Neural cell (in vitro differentiated cells): Measurements from ENCODE around the gene HES4. TPM values are rescaled to one million over a fixed set of nuclear protein-coding genes. Genes with fewer than 3 reads are reported as not detected.

Experiments used
- H2AFZ ChIP-seq: fragments of 200-600, 300-800 bp; sonication (generic), shearing (Covaris generic); 2 replicates; pipeline ENCODE4 v1.6.0; 2014; ENCODE audit warnings: low read depth, mild to moderate bottlenecking, antibody characterized with exemption, low read length, moderate library complexity
- H3F3A ChIP-seq: fragments of 200-600 bp; shearing (Covaris generic); 2 replicates; pipeline ENCODE4 v1.6.1; 2016; ENCODE audit warnings: mild to moderate bottlenecking, moderate library complexity, mixed read lengths, antibody characterized with exemption, low read length; ENCODE audit not compliant: insufficient read depth, poor library complexity, severe bottlenecking
- H3K27ac ChIP-seq: fragments of 200-600, 300-800 bp; sonication (generic), shearing (Covaris generic); 2 replicates; pipeline ENCODE4 v1.5.1; 2014; ENCODE audit warnings: mild to moderate bottlenecking, low read length, moderate library complexity
- H3K27me3 ChIP-seq: fragments of 300-800, 200-600 bp; sonication (generic), shearing (Covaris generic); 2 replicates; pipeline ENCODE4 v1.6.0; 2014; ENCODE audit warnings: mild to moderate bottlenecking, low read depth, low read length, moderate library complexity; ENCODE audit not compliant: insufficient read depth
- H3K36me3 ChIP-seq: fragments of 300-800, 200-600 bp; sonication (generic), shearing (Covaris generic); 2 replicates; pipeline ENCODE4 v1.5.1; 2014; ENCODE audit warnings: mild to moderate bottlenecking, antibody characterized with exemption, low read length, moderate library complexity; ENCODE audit not compliant: insufficient read depth
- H3K4me2 ChIP-seq: fragments of 300-800, 200-600 bp; sonication (generic), shearing (Covaris generic); 2 replicates; pipeline ENCODE4 v1.6.0; 2014; ENCODE audit warnings: mild to moderate bottlenecking, low read length
- H3K4me3 ChIP-seq: fragments of 300-800, 200-600 bp; sonication (generic), shearing (Covaris generic); 2 replicates; pipeline ENCODE4 v1.5.1; 2014; ENCODE audit warnings: mild to moderate bottlenecking, low read length, moderate library complexity
- H3K79me2 ChIP-seq: fragments of 200-600 bp; shearing (Covaris generic); replicated peaks from 2 replicates; pipeline ENCODE4 v1.6.0; 2014; ENCODE audit warnings: mild to moderate bottlenecking, low read length, moderate library complexity; ENCODE audit not compliant: insufficient read depth
- H3K9ac ChIP-seq: fragments of 300-800, 200-600 bp; sonication (generic), shearing (Covaris generic); 2 replicates; pipeline ENCODE4 v1.6.1; 2016; ENCODE audit warnings: mild to moderate bottlenecking, low read length, mixed read lengths
- H3K9me2 ChIP-seq: fragments of 200-600 bp; shearing (Covaris generic); 2 replicates; pipeline ENCODE4 v1.6.1; 2016; ENCODE audit warnings: mild to moderate bottlenecking, low read length, mixed read lengths; ENCODE audit not compliant: insufficient read depth
- H3K9me3 ChIP-seq: fragments of 200-600, 300-800 bp; sonication (generic), shearing (Covaris generic); 2 replicates; pipeline ENCODE4 v1.6.1; 2016; ENCODE audit warnings: mild to moderate bottlenecking, mixed run types, low read length, moderate library complexity, mixed read lengths
- H4K20me1 ChIP-seq: fragments of 200-600 bp; shearing (Covaris generic); 2 replicates; pipeline ENCODE4 v1.6.1; 2016; ENCODE audit warnings: mild to moderate bottlenecking, mixed run types; ENCODE audit not compliant: insufficient read depth
- EP300 ChIP-seq: fragments of 450-650 bp; conservative IDR thresholded peaks from 2 replicates; pipeline ENCODE4 v1.6.1; 2014; ENCODE audit warnings: antibody characterized with exemption, mild to moderate bottlenecking, moderate library complexity; ENCODE audit not compliant: poor library complexity, severe bottlenecking
- EZH2 ChIP-seq: fragments of 200-600, 300-800 bp; shearing (Covaris generic), sonication (generic); IDR thresholded peaks from 2 replicates; pipeline ENCODE4 v1.6.1; 2014; ENCODE audit warnings: antibody characterized with exemption, low read length, borderline replicate concordance, mild to moderate bottlenecking; ENCODE audit not compliant: insufficient read depth, poor library complexity, severe bottlenecking
- MXI1 ChIP-seq: fragments of 450-650 bp; conservative IDR thresholded peaks from 2 replicates; pipeline ENCODE4 v1.6.1; 2014; ENCODE audit warnings: antibody characterized with exemption, mild to moderate bottlenecking; ENCODE audit not compliant: poor library complexity, severe bottlenecking
- POLR2AphosphoS5 ChIP-seq: IDR thresholded peaks from 2 replicates; pipeline ENCODE4 v1.6.1; 2012
- RAD21 ChIP-seq: fragments of 450-650 bp; conservative IDR thresholded peaks from 2 replicates; pipeline ENCODE4 v1.6.1; 2014; ENCODE audit warnings: antibody characterized with exemption, mild to moderate bottlenecking, moderate library complexity
- SMC3 ChIP-seq: fragments of 450-650 bp; conservative IDR thresholded peaks from 2 replicates; pipeline ENCODE4 v1.6.1; 2014; ENCODE audit warnings: antibody characterized with exemption, mild to moderate bottlenecking, moderate library complexity; ENCODE audit not compliant: poor library complexity
- TAF1 ChIP-seq: IDR thresholded peaks from 2 replicates; pipeline ENCODE4 v1.6.1; 2012; ENCODE audit warnings: low read depth
- polyA plus RNA-seq: library from polyadenylated mRNA; depleted of rRNA; stranded (reverse); fragments of >200 nt; gene quantifications from 2 replicates; pipeline ENCODE4 v1.2.3, GENCODE V29; 2014
- TF ChIP-seq, protein P1 (sequence below): fragments of 450-650 bp; IDR thresholded peaks from 2 replicates; pipeline ENCODE4 v1.5.1; 2014; ENCODE audit warnings: antibody characterized with exemption, mild to moderate bottlenecking, moderate library complexity; ENCODE audit not compliant: poor library complexity, severe bottlenecking
- TF ChIP-seq, protein P2 (sequence below): IDR thresholded peaks from 2 replicates; pipeline ENCODE4 v1.6.1; 2012; ENCODE audit warnings: borderline replicate concordance

HES4 gene
- polyA plus RNA-seq, 1 donor from 2014 or later: 196 TPM

DNA sequence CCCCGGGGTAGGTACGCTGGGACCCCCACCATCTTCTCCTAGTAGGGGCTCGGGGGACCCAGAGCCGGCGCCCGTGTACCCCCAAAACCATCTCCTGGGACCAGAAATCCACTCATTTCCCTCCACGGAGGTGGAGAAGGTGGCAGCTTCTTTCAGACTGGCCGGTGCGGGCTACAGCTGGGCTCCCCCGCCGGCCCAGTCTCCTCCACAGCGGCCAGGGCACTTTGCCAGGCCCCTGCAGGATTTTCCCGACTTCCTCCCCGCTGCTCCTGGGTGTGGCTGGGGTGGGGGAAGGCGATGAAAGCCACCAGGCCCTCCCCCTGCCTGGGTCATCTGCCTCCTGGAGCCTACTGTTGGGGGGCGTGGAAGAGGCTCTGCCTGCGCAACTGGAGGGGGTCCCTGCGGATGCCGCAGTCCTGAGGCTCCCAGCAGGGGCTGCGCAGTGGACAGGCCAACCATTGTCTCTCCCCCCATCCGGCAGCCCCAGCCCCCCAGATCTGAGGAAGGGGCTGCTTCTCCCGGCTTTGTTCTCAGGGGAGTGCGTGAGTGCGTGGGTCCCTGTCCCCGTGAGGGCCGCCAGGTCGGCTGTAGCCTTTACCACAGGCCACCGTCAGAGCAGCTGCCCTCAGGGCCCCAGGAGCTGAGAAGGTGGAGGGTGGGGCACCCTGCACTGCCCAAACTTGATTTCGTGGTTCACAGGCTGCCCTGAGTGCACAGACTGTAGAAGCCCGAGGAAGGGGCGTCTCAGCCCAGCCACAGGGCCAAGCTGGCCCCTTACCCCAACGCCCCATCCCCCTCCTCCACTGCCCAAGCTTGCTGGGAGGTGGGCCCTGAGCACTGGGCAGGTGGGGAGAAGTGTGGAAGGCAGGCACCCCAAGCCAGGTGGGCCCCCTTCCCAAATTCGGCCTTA, 21.4 kb upstream of the HES4 start:
- Histone ChIP-seq H3K9ac (peak overlapping the region; percentile 60), H3K9me2 (no peaks in the 10 kb centered on the region), H3K27ac (no peak overlapping the region), H3K36me3 (no peaks in the 10 kb centered on the region), H2AFZ (no peak overlapping the region), H3K4me3 (peak overlapping the region; percentile 64), H3K79me2 (peaks cover 4% of the 10 kb centered on the region), H3F3A (no peaks in the 10 kb centered on the region), H3K27me3 (no peaks in the 10 kb centered on the region), H3K4me2 (no peak overlapping the region), H3K9me3 (no peaks in the 10 kb centered on the region), H4K20me1 (no peaks in the 10 kb centered on the region)
- TF ChIP-seq SMC3: no peak
- no peak for TF ChIP-seq TAF1
- TF ChIP-seq EP300: no peak
- TF ChIP-seq POLR2AphosphoS5: no peak
- no peak for TF ChIP-seq MXI1
- no peak for TF ChIP-seq RAD21
- TF ChIP-seq EZH2: no peak
- TF ChIP-seq, protein P1, sequence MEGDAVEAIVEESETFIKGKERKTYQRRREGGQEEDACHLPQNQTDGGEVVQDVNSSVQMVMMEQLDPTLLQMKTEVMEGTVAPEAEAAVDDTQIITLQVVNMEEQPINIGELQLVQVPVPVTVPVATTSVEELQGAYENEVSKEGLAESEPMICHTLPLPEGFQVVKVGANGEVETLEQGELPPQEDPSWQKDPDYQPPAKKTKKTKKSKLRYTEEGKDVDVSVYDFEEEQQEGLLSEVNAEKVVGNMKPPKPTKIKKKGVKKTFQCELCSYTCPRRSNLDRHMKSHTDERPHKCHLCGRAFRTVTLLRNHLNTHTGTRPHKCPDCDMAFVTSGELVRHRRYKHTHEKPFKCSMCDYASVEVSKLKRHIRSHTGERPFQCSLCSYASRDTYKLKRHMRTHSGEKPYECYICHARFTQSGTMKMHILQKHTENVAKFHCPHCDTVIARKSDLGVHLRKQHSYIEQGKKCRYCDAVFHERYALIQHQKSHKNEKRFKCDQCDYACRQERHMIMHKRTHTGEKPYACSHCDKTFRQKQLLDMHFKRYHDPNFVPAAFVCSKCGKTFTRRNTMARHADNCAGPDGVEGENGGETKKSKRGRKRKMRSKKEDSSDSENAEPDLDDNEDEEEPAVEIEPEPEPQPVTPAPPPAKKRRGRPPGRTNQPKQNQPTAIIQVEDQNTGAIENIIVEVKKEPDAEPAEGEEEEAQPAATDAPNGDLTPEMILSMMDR: no peak
- TF ChIP-seq, protein P2, sequence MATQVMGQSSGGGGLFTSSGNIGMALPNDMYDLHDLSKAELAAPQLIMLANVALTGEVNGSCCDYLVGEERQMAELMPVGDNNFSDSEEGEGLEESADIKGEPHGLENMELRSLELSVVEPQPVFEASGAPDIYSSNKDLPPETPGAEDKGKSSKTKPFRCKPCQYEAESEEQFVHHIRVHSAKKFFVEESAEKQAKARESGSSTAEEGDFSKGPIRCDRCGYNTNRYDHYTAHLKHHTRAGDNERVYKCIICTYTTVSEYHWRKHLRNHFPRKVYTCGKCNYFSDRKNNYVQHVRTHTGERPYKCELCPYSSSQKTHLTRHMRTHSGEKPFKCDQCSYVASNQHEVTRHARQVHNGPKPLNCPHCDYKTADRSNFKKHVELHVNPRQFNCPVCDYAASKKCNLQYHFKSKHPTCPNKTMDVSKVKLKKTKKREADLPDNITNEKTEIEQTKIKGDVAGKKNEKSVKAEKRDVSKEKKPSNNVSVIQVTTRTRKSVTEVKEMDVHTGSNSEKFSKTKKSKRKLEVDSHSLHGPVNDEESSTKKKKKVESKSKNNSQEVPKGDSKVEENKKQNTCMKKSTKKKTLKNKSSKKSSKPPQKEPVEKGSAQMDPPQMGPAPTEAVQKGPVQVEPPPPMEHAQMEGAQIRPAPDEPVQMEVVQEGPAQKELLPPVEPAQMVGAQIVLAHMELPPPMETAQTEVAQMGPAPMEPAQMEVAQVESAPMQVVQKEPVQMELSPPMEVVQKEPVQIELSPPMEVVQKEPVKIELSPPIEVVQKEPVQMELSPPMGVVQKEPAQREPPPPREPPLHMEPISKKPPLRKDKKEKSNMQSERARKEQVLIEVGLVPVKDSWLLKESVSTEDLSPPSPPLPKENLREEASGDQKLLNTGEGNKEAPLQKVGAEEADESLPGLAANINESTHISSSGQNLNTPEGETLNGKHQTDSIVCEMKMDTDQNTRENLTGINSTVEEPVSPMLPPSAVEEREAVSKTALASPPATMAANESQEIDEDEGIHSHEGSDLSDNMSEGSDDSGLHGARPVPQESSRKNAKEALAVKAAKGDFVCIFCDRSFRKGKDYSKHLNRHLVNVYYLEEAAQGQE: no peak

DNA sequence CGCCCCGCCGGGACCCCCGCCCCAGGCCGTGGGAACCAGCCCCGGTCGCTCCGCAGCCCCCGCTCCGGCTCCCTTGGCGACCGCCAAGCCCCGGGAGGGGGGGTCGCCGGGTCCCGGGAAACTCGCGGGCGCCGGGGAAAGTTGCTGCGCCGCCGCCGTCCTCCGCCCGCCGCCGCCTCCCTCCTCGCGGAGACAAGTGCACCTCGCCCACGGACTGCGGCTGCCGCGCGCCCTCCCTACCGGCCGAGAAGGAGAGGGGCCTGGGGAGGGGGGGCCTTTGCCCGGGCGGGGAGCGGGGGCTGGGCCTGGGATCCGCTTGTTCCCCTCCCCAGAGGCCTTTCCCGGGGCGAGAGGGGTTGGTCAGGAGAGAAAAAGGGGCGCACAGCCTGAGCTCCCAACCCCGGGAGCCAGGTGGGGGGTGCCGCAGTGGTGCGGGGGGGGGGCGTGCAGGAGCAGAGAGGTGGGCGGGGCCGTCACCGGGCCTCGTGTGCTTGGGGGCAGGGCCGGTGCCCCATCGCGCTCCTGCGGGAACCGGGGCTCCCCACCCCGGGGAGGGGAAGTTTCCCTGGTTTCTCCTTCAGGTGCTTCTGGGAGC, 20.6 kb upstream of the HES4 start:
- no peaks in the 10 kb centered on the region for H3K9me2 ChIP-seq
- no peaks in the 10 kb centered on the region for H3K36me3 ChIP-seq
- peak overlapping the region; percentile 64 for H3K4me3 ChIP-seq
- H3K4me2 ChIP-seq: no peak overlapping the region
- H3F3A ChIP-seq: no peaks in the 10 kb centered on the region
- H3K9ac ChIP-seq: peak overlapping the region; percentile 60
- H3K79me2 ChIP-seq: peaks cover 4% of the 10 kb centered on the region
- TF ChIP-seq TAF1 (peak; percentile 26), EP300 (no peak), RAD21 (no peak)
- no peaks in the 10 kb centered on the region for H3K9me3 ChIP-seq
- H3K27ac ChIP-seq: no peak overlapping the region
- no peak overlapping the region for H2AFZ ChIP-seq
- H3K27me3 ChIP-seq: no peaks in the 10 kb centered on the region
- H4K20me1 ChIP-seq: no peaks in the 10 kb centered on the region
